GM12874 (cell line): ENCODE results near the gene LIMS2.

Experiments used
- CTCF ChIP-seq: IDR thresholded peaks from 2 replicates; pipeline ENCODE4 v1.5.1; 2011; ENCODE audit warnings: low read depth, mild to moderate bottlenecking, control low read depth, low read length, moderate library complexity; ENCODE audit not compliant: insufficient read depth

LIMS2 gene

GRCh38 chr2:127675331-127676261 is at the start of gene LIMS2:
TSS of gene LIMS2 (minus strand) at chr2:127675530. CDS start at chr2:127675024, 506 bp downstream.
- TF ChIP-seq CTCF, result no peak

- no peak for TF ChIP-seq CTCF
These were observed 47.5 kb upstream of the LIMS2 start for GRCh38 chr2:127722807-127723206.

GRCh38 chr2:127721978-127722355 is 46.6 kb upstream of the LIMS2 start:
- TF ChIP-seq CTCF, result no peak

GRCh38 chr2:127721311-127721977 is 46.1 kb upstream of the LIMS2 start:
- TF ChIP-seq CTCF, result no peak

- no peak for TF ChIP-seq CTCF
These were observed 44.2 kb upstream of the LIMS2 start for GRCh38 chr2:127719301-127720218.

GRCh38 chr2:127718271-127718670 is 42.9 kb upstream of the LIMS2 start:
- no peak for TF ChIP-seq CTCF
